HG03571 (cell line): ENCODE measurements around the gene MYL9.

ENCODE experiments used
- ATAC-seq: cut with Tn5 transposase; IDR thresholded peaks from one replicate; pipeline ENCODE4 v1.9.1; 2021; ENCODE audit not compliant: unreplicated experiment

The MYL9 gene

GRCh38 chr20:36525620-36526365, 15.5 kb upstream of the MYL9 start:
- ATAC-seq, result no peak

DNA sequence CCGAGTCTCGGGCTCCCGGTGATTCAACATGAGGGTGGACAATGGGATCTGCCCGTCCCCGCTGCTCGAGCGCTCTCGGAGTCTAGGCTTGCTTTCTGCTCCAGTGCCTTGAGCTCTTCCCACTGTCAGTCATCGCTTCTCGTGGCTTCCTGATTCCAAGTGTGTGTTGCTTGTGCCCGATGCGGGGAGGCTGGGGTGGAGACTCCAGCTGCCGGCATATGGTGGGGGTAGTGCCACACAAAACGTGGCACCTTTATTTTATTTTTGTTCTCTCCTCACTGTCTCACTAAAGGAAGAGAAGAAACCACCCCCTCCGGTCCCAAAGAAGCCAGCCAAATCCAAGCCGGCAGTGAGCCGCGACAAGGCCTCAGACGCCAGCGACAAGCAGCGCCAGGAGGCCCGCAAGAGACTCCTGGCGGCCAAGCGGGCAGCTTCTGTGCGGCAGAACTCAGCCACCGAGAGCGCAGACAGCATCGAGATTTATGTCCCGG, 14.8 kb upstream of the MYL9 start:
- ATAC-seq, result no peak

GRCh38 chr20:36527331-36528125, 13.8 kb upstream of the MYL9 start:
- ATAC-seq, result no peak

DNA sequence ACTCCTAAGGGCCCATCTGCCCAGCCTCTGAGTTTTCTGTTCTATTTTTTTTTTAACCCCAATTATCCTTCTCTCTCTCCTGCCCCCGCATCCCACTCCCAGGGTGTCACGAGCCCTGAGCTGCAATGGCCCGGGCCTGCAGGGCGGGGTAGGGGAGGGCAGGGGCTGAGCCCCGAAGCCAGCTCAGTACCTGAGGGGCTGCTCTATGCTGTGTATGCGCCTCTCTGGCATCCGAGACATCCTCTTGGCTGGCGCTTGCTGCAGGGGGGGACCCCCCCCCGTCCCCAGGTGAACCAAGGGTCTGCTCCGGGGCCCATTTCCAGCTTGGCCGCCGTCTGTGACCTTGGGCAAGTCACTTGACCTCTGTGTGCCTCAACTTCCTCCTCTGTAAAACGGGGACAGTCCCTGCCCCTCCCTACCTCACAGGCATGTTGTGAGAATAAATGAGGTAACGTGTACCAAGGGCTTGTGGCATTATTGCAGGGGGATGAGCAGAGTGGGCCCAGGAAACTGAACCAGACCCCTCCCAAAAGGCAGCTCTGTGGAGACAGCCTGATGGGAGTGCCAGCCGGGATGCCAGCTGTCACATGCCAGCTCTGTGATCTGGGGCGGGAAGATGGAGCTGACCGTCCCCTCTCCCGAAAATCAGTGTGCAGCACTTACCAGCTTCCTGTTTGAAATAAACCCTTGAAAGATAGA, 13.0 kb upstream of the MYL9 start:
- no peak for ATAC-seq

GRCh38 chr20:36528875-36529417, 12.4 kb upstream of the MYL9 start:
- no peak for ATAC-seq

DNA sequence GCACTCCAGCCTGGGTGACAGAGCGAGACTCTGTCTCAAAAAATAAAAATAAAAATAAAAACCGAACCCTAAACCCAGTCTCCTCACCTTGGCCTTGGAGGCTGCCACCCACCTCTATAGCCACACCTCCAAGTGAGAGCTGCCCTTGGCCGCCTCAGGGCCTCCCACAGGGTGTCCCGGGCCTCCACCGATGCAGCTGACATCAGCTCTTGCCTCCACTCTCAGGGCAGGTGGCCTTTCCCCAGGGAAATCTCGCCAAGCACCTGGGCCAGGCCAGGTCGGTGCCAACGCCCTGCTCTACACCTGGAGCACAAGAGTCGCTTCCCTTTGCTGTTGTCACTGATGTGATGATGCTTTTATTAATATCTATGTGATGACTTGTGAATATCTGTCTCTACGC, 8.9 kb upstream of the MYL9 start:
- ATAC-seq, result no peak

DNA sequence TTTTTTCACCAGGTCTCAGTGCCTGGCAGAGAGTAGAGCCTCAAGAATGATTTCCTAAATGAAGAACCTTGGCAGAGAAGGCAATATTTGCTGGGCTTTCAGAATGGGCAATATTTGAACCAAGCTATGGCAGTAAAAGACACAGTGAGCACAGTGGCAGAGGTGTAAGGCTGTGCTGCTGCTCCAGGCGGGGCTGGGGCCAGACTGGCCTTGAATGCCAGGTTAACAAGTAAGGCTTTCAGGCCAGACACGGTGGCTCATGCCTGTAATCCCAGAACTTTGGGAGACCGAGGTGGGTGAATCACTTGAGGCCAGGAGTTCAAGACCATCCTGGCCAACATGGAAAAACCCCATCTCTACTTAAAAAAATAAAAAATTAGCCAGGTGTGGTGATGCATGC, 8.5 kb upstream of the MYL9 start:
- ATAC-seq, result no peak

DNA sequence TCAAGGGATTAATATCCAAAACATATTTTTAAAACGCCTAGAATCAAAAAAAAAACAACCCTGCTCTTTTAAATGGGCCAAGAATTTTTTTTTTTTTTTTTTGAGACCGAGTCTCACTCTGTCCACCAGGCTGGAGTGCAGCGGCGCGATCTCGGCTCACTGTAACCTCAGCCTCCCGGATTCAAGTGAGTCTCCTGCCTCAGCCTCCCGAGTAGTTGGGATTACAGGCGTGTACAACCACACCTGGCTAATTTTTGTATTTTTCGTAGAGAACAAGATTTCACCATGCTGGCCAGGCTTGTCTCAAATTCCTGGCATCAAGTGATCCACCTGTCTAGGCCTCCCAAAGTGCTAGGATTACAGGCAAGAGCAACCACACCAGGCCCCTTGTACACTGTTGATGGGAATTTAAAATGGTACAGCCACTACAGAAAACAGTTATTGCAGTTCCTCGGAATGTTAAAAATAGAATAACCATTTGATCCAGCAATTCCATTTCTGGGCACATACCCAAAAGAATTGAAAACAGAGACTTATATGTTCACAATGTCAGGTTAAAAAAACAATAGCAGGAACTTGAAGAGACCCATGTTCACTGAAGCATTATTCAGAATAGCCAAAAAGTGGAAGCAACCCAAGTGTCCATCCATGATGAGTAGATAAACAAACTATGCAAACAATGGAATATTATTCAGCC, 3.1 kb upstream of the MYL9 start:
- no peak for ATAC-seq

DNA sequence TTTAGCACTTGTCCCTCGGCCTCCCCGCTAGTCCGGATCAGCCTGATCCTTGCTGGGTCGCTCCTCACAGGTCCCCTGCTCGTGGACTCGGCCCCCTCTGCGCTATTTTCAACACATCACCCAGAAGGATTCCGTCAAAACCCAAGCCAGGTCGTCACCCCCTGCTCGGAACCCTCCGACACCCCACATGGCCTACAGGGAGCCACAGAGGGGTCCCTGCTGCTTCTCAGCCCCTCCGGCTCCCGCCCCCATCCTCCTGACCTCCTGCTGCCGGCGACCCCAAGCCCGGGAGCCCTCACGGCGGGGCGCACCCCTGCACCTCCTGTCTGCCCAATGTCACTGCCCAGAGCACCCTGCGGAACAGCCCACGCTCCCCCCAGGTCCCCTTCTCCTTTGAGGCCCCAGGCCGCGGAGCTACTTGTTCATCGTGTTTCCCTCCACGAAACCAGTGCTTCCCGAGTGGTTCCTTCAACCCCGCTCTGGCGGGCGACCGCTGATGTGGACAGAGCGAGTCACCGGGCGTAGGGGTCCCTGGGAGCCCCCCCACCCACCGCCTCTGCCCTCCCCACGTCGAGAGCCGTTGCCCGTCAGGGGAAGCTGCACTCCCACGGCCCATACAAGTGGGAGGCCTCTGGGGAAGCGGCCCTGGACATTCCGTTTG, 638 bp upstream of the MYL9 start:
- no peak for ATAC-seq

DNA sequence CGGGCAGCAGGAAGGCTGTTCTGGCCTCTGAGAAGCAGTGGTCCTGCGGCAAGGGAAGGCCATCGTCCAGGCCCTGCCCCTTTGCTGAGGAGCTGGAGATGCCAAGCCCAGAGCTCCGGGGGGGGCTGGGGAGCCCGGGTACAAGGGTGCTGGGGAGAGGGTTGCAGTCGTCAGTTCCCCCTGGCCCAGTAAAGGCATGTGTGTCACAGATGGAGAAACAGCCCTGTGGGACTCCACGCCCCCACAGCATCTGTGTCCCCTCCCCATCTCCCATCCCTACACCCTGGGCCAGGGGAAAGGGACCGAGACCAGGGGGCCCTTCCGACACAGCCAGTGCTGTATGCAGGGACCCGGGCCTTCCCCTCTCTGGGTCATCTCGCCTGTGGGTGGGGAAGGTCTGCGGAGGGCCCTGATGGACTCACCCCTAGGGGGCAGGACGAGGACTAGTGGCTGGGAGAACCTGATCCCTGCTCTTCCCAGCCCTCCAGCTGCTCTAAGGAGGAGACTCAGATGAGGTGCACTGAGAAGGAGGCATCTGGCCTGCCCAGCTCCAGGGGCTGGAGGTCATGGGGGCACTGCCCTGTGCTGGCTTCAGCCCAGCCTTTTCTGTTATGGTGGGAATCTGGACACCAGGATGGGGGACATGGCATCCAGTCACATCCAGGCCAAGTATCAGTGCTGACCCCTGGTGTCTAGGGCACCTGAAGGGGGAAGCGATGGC, 609 bp downstream of the MYL9 start:
- no peak for ATAC-seq

DNA sequence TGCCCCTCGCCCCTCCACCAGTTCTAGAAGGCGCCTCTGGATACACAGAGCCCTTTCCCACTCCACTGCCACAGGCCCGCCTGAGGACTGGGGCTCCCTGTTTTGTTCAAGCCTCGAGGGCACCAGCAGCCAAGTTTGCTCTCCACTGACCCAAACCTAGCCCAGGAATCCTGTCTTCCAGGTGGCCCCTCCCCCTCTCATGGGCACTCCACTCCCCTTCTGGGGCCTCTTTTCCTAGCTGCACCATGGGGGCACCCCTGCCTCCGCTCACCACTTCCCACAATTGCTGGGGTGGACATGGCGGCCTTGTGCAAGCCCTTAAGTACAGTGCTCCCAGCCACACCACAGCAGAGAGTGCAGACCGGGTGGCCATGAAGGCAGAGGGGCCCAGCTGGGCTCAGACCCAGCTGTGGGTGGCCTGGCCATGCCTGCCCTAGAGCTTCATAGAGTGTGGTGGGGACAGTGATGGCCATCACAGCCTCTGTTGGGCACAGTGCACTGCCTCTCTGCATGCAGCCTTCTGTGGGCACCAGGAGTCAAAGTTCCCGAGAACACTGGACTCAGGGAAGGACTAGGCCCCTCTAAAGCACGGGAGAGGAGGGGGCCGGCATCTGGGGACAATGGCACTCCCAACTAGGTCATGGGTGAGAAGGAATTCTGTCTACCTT, 1.3 kb downstream of the MYL9 start:
- no peak for ATAC-seq

GRCh38 chr20:36543184-36544133, 2.1 kb downstream of the MYL9 start:
- ATAC-seq, result no peak

- ATAC-seq, result no peak
Measured at GRCh38 chr20:36544134-36545018, 3.1 kb downstream of the MYL9 start.

GRCh38 chr20:36546111-36546736, 4.9 kb downstream of the MYL9 start:
- ATAC-seq, result no peak

- no peak for ATAC-seq
Measured at GRCh38 chr20:36547186-36548005, 6.1 kb downstream of the MYL9 start.

GRCh38 chr20:36548006-36548315, 6.6 kb downstream of the MYL9 start:
- ATAC-seq, result no peak
